MM.1S (cell line): ENCODE data around the gene REPS1.

Source experiments
- DNase-seq: peaks from one replicate; pipeline ENCODE4 v3.0.0-alpha.2; 2015
- H2AFZ ChIP-seq: fragments of 300-600 bp; sonication (generic); 2 replicates; pipeline ENCODE4 v1.6.0; 2016; ENCODE audit warnings: antibody characterized with exemption, low read length
- H3F3A ChIP-seq: fragments of 300-600 bp; sonication (generic); 2 replicates; pipeline ENCODE4 v1.6.1; 2016; ENCODE audit warnings: mild to moderate bottlenecking, antibody characterized with exemption, low read length, moderate library complexity, mixed read lengths; ENCODE audit not compliant: insufficient read depth
- H3K27ac ChIP-seq: fragments of 300-600 bp; sonication (generic); 2 replicates; pipeline ENCODE4 v1.5.1; 2016; ENCODE audit warnings: mild to moderate bottlenecking, low read length
- H3K27me3 ChIP-seq: fragments of 300-600 bp; sonication (generic); replicated peaks from 2 replicates; pipeline ENCODE4 v1.6.0; 2016; ENCODE audit warnings: low read length; ENCODE audit not compliant: insufficient read depth
- H3K36me3 ChIP-seq: fragments of 300-600 bp; sonication (generic); replicated peaks from 2 replicates; pipeline ENCODE4 v1.6.1; 2016; ENCODE audit warnings: mild to moderate bottlenecking, low read length, mixed read lengths; ENCODE audit not compliant: insufficient read depth
- H3K4me1 ChIP-seq: fragments of 300-600 bp; sonication (generic); 2 replicates; pipeline ENCODE4 v1.6.1; 2016; ENCODE audit warnings: low read length, mixed read lengths
- H3K4me2 ChIP-seq: fragments of 300-600 bp; sonication (generic); 2 replicates; pipeline ENCODE4 v1.6.0; 2016; ENCODE audit warnings: low read depth, low read length
- H3K4me3 ChIP-seq: fragments of 300-600 bp; sonication (generic); 2 replicates; pipeline ENCODE4 v1.5.1; 2016; ENCODE audit warnings: low read length, mixed read lengths
- H3K79me2 ChIP-seq: fragments of 300-600 bp; sonication (generic); 2 replicates; pipeline ENCODE4 v1.6.1; 2016; ENCODE audit warnings: mixed run types, low read length, mixed read lengths
- H3K9ac ChIP-seq: fragments of 300-600 bp; sonication (generic); 2 replicates; pipeline ENCODE4 v1.6.1; 2016; ENCODE audit warnings: low read length, mixed read lengths
- H3K9me2 ChIP-seq: fragments of 300-600 bp; sonication (generic); replicated peaks from 2 replicates; pipeline ENCODE4 v1.6.1; 2016; ENCODE audit warnings: mild to moderate bottlenecking, low read length, mixed read lengths; ENCODE audit not compliant: insufficient read depth
- H3K9me3 ChIP-seq: fragments of 300-600 bp; sonication (generic); replicated peaks from 2 replicates; pipeline ENCODE4 v1.6.1; 2016; ENCODE audit warnings: mild to moderate bottlenecking, low read length, mixed read lengths; ENCODE audit not compliant: insufficient read depth
- H4K20me1 ChIP-seq: fragments of 300-600 bp; sonication (generic); 2 replicates; pipeline ENCODE4 v1.6.1; 2016; ENCODE audit warnings: mild to moderate bottlenecking, low read length, moderate library complexity, mixed read lengths; ENCODE audit not compliant: insufficient read depth
- CTCF ChIP-seq: fragments of 300-600 bp; sonication (generic); IDR thresholded peaks from 2 replicates; pipeline ENCODE4 v1.5.1; 2016; ENCODE audit warnings: antibody characterized with exemption, low read length, mixed read lengths
- EZH2 ChIP-seq: fragments of 300-600 bp; sonication (generic); optimal IDR thresholded peaks from 2 replicates; pipeline ENCODE3; 2017; ENCODE audit warnings: low read depth, mild to moderate bottlenecking, antibody characterized with exemption, low read length, mixed read lengths
- EZH2phosphoT487 ChIP-seq: fragments of 300-600 bp; sonication (generic); IDR thresholded peaks from 2 replicates; pipeline ENCODE4 v1.6.1; 2018; ENCODE audit warnings: antibody characterized with exemption, low read length

REPS1 gene

GRCh38 chr6:139007428-139007827 lies 19.4 kb upstream of the REPS1 start:
- no peaks in the 10 kb centered on the region for H3K4me1 ChIP-seq
- TF ChIP-seq EZH2 (no peak), CTCF (no peak), EZH2phosphoT487 (no peak)
- H3K4me2 ChIP-seq = no peak overlapping the region
- no peaks in the 10 kb centered on the region for H3K9me3 ChIP-seq
- H3K27me3 ChIP-seq = no peaks in the 10 kb centered on the region
- no peaks in the 10 kb centered on the region for H4K20me1 ChIP-seq
- no peak overlapping the region for H3K27ac ChIP-seq
- no peaks in the 10 kb centered on the region for H3F3A ChIP-seq
- no peak overlapping the region for H2AFZ ChIP-seq
- no peak for DNase-seq
- no peaks in the 10 kb centered on the region for H3K79me2 ChIP-seq
- H3K4me3 ChIP-seq = no peak overlapping the region
- no peaks in the 10 kb centered on the region for H3K9me2 ChIP-seq
- H3K36me3 ChIP-seq = no peaks in the 10 kb centered on the region
- no peak overlapping the region for H3K9ac ChIP-seq

- Histone ChIP-seq H3K4me1 (no peaks in the 10 kb centered on the region), H4K20me1 (no peaks in the 10 kb centered on the region), H3K9ac (no peak overlapping the region), H3K27me3 (no peaks in the 10 kb centered on the region), H3K79me2 (no peaks in the 10 kb centered on the region), H2AFZ (no peak overlapping the region), H3K36me3 (no peaks in the 10 kb centered on the region), H3K9me3 (no peaks in the 10 kb centered on the region), H3F3A (no peaks in the 10 kb centered on the region), H3K27ac (no peak overlapping the region), H3K9me2 (no peaks in the 10 kb centered on the region), H3K4me2 (no peak overlapping the region), H3K4me3 (no peak overlapping the region)
- TF ChIP-seq EZH2phosphoT487 = no peak
- TF ChIP-seq EZH2 = no peak
- TF ChIP-seq CTCF = no peak
- DNase-seq = no peak
Measured at GRCh38 chr6:139006477-139006876, 18.4 kb upstream of the REPS1 start.

GRCh38 chr6:139003751-139004150 lies 15.7 kb upstream of the REPS1 start:
- TF ChIP-seq CTCF (no peak), EZH2 (no peak), EZH2phosphoT487 (no peak)
- no peak for DNase-seq
- H3F3A ChIP-seq = no peaks in the 10 kb centered on the region
- peaks cover 9% of the 10 kb centered on the region for H3K4me1 ChIP-seq
- no peaks in the 10 kb centered on the region for H4K20me1 ChIP-seq
- H3K27ac ChIP-seq = no peak overlapping the region
- no peak overlapping the region for H3K9ac ChIP-seq
- no peak overlapping the region for H2AFZ ChIP-seq
- no peaks in the 10 kb centered on the region for H3K36me3 ChIP-seq
- H3K79me2 ChIP-seq = no peaks in the 10 kb centered on the region
- no peaks in the 10 kb centered on the region for H3K27me3 ChIP-seq
- no peak overlapping the region for H3K4me2 ChIP-seq
- no peak overlapping the region for H3K4me3 ChIP-seq
- no peaks in the 10 kb centered on the region for H3K9me3 ChIP-seq
- no peaks in the 10 kb centered on the region for H3K9me2 ChIP-seq
